Hippocampal formation (tissue), 2 donors: ENCODE data around the gene CLTRN.
"Not testable (repeated sequence)": the region's sequence is repeated elsewhere in the genome, so short reads cannot be mapped to it uniquely, and the experiment has no call there.

Source experiments
- DNase-seq, 2 donors: peaks; one replicate each; lab custom pipeline; 2025; lab: John Stamatoyannopoulos, UW

The CLTRN gene

GRCh38 chrX:15647510-15647909, 17.1 kb downstream of the CLTRN start:
- not testable (repeated sequence) for DNase-seq

- DNase-seq: no peak
These were observed 18.1 kb downstream of the CLTRN start for GRCh38 chrX:15646543-15646942.

- DNase-seq: no peak
These were observed 18.6 kb downstream of the CLTRN start for GRCh38 chrX:15646031-15646430.

- DNase-seq: no peak
These were observed 19.3 kb downstream of the CLTRN start for GRCh38 chrX:15645266-15645665.

GRCh38 chrX:15644560-15644872, 20.1 kb downstream of the CLTRN start:
- no peak for DNase-seq

GRCh38 chrX:15643786-15644559, 20.6 kb downstream of the CLTRN start:
- DNase-seq: no peak

GRCh38 chrX:15631637-15632036, 33.0 kb downstream of the CLTRN start:
- no peak for DNase-seq

GRCh38 chrX:15623054-15623453, 41.6 kb downstream of the CLTRN start:
- no peak for DNase-seq

- DNase-seq: no peak
These were observed 45.4 kb downstream of the CLTRN start for GRCh38 chrX:15619053-15619755.

GRCh38 chrX:15617111-15617510, 47.5 kb downstream of the CLTRN start:
- no peak for DNase-seq

GRCh38 chrX:15616531-15616930, 48.1 kb downstream of the CLTRN start:
- DNase-seq: no peak

GRCh38 chrX:15607067-15607466, 57.5 kb downstream of the CLTRN start:
- no peak for DNase-seq

- DNase-seq: no peak
These were observed 58.5 kb downstream of the CLTRN start for GRCh38 chrX:15606136-15606535.

- DNase-seq: no peak
These were observed 59.4 kb downstream of the CLTRN start for GRCh38 chrX:15605226-15605625.

- DNase-seq: no peak
These were observed 61.8 kb downstream of the CLTRN start for GRCh38 chrX:15602761-15603160.

GRCh38 chrX:15601932-15602331, 62.7 kb downstream of the CLTRN start:
- DNase-seq: no peak

- DNase-seq: no peak
These were observed 63.9 kb downstream of the CLTRN start, which contains the start of gene ACE2 for GRCh38 chrX:15600745-15601144. Gene ACE2 (minus strand): TSS chrX:15600960. CDS start chrX:15600911, 49 bp downstream.

GRCh38 chrX:15600049-15600448, 64.6 kb downstream of the CLTRN start:
- DNase-seq: no peak

GRCh38 chrX:15599461-15599860, 65.1 kb downstream of the CLTRN start:
- DNase-seq: no peak

GRCh38 chrX:15598026-15598425, 66.6 kb downstream of the CLTRN start:
- no peak for DNase-seq

- DNase-seq: no peak
These were observed 70.2 kb downstream of the CLTRN start for GRCh38 chrX:15594371-15594770.

- no peak for DNase-seq
These were observed 84.5 kb downstream of the CLTRN start for GRCh38 chrX:15579778-15580747.
